ENCODE results near the gene FER1L5. TPM values are rescaled to one million over a fixed set of nuclear protein-coding genes. Genes with fewer than 3 reads are reported as not detected.

FER1L5 gene
- total RNA-seq, 1 donor from 2014 or later = not detected

GRCh38 chr2:96729748-96730147, 87.2 kb downstream of the FER1L5 start:
- DNase-seq = no peak
- intact Hi-C loops (cut with micrococcal nuclease) = no loop called here
- ATAC-seq = peak; percentile 58

GRCh38 chr2:96730212-96730611, 87.6 kb downstream of the FER1L5 start:
- no peak for DNase-seq
- intact Hi-C loops (cut with micrococcal nuclease) = no loop called here
- no peak for ATAC-seq

- ATAC-seq (peak; percentile 69), DNase-seq (no peak)
- intact Hi-C loops (cut with micrococcal nuclease) = no loop called here
Measured at GRCh38 chr2:96733931-96734330, 91.4 kb downstream of the FER1L5 start.

- no peak for ATAC-seq
- intact Hi-C loops (cut with micrococcal nuclease) = no loop called here
- DNase-seq = no peak
Measured at GRCh38 chr2:96734880-96735583, 92.5 kb downstream of the FER1L5 start.

GRCh38 chr2:96737251-96737650, 94.7 kb downstream of the FER1L5 start:
- no peak for ATAC-seq
- DNase-seq = no peak
- intact Hi-C loops (cut with micrococcal nuclease) = no loop called here

- DNase-seq = no peak
- intact Hi-C loops (cut with micrococcal nuclease) = no loop called here
- no peak for ATAC-seq
Measured at GRCh38 chr2:96737831-96738230, 95.3 kb downstream of the FER1L5 start.

- intact Hi-C loops (cut with micrococcal nuclease) = no loop called here
- DNase-seq (no peak), ATAC-seq (no peak)
Measured at GRCh38 chr2:96739076-96739632, 96.6 kb downstream of the FER1L5 start.

GRCh38 chr2:96739633-96740428, 97.3 kb downstream of the FER1L5 start, which contains the start of gene LMAN2L:
Gene LMAN2L, minus strand, starts transcription at chr2:96740064. Its CDS starts 24 bp downstream, at chr2:96740040.
- DNase-seq (peak; percentile 97), ATAC-seq (peak; percentile 99)
- intact Hi-C loops (cut with micrococcal nuclease) = no loop called here

GRCh38 chr2:96747061-96747617, 104.6 kb downstream of the FER1L5 start:
- no peak for DNase-seq
- peak; percentile 32 for ATAC-seq
- intact Hi-C loops (cut with micrococcal nuclease) = no loop called here

GRCh38 chr2:96751800-96752199, 109.2 kb downstream of the FER1L5 start:
- no peak for DNase-seq
- intact Hi-C loops (cut with micrococcal nuclease) = no loop called here
- no peak for ATAC-seq

- no peak for DNase-seq
- no peak for ATAC-seq
- intact Hi-C loops (cut with micrococcal nuclease) = no loop called here
Measured at GRCh38 chr2:96753661-96754282, 111.2 kb downstream of the FER1L5 start.

GRCh38 chr2:96754317-96754716, 111.8 kb downstream of the FER1L5 start:
- ATAC-seq = no peak
- intact Hi-C loops (cut with micrococcal nuclease) = no loop called here
- no peak for DNase-seq

Other genes starting within 250 kb of the FER1L5 start
- not detected for gene NEURL3, start 137.4 kb upstream of the FER1L5 start, total RNA-seq
- gene ARID5A, start 106.0 kb upstream of the FER1L5 start, total RNA-seq = 6.9 TPM
- gene KANSL3, start 4.5 kb upstream of the FER1L5 start, total RNA-seq = 30.9 TPM
- gene LMAN2L, start 97.3 kb downstream of the FER1L5 start, total RNA-seq = 25.5 TPM
- gene CNNM4, start 118.1 kb downstream of the FER1L5 start, total RNA-seq = 30.8 TPM
- 16.8 TPM for gene CNNM3, start 173.5 kb downstream of the FER1L5 start, total RNA-seq
- gene ANKRD23, start 201.3 kb downstream of the FER1L5 start, total RNA-seq = 5.5 TPM
- 16.1 TPM for gene ANKRD39, start 215.3 kb downstream of the FER1L5 start, total RNA-seq
- 17.0 TPM for gene SEMA4C, start 227.3 kb downstream of the FER1L5 start, total RNA-seq

All from left ventricle myocardium superior (tissue), 1 donor.